Fibroblast of skin of abdomen (primary cell): Measurements from ENCODE around the gene ETS2.

ENCODE experiments used
- DNase-seq: peaks from one replicate; pipeline ENCODE4 v3.0.0-alpha.2; 2013

Gene ETS2

DNA sequence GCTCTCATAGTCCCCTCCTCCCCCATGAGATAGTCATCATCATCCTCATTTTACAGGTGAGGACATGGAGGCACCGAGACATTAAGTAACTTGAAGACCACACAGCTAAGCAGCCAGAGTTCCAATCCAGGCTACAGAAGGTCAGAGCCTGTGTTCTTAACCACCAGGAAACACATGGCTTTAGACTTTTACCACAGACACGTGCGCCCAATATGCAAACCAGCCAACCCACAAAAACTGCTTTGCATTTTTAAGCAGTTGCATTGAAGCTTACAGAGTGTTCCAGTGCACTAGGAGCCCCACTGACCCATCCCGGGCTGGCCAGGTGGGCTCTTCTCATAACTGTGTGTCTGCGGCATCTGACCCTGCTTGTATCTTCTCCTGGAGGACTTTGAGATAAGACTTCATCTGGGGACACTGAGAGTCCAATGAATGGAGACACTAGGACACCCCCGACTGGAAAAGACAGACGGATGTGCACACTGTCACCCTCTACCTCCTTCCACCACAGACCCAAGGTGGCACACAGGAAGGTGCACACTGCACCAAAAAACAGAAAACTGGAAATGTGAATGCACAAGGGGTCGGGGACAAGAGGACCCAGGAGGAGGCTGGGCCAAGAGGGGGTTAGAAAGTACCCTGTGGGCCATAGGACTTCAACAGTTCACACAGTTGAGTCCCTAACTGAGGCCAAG lies 56.4 kb downstream of the ETS2 start:
- DNase-seq = peak; percentile 72

DNA sequence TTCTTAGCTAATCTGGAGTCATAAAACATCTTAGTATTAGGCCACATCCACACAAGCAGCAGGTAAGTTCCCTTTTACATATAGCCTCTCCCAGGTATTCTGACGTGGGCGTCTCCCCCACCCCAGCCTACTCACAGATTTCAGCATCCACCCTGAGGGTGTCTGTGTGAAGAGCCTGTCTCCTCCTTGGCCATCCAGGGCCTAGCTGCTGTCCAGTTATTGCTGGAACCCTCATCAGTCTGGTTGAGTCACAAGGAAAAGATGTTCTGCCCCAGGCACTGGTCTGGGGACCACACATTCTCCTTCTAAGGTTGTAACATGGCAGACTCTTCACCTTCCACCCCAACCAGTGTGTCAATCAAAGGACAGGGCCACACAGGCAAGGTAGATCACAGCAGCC lies 57.6 kb downstream of the ETS2 start:
- no peak for DNase-seq

DNA sequence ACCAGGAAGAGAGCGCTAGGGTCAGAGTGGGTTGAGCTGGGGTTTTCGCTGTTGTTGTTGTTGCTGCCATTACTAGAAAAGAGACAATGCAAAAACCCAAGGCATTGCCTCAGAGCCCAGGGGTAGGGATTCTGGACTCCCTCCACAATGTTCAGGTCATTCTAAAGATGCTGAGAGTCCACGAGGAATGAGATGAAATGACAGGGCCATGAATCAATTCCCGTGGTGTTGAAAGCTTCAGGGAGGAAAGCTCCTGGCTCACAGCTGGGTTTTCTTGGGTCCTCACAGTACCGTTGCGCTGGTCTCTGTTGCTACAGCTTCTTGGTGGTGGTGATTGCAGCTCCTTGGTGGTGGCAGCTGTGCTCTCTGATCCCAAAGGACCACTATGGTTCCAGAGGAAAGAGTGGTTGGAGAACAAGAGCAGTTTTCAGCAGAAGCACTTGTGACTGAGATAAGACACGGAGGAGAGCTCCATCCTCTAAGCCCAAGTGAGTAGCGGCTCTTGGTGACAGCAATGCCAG lies 58.2 kb downstream of the ETS2 start:
- peak; percentile 25 for DNase-seq

- no peak for DNase-seq
Observed at GRCh38 chr21:38864964-38865363, 59.2 kb downstream of the ETS2 start.

- DNase-seq = no peak
Observed at GRCh38 chr21:38869196-38869595, 63.5 kb downstream of the ETS2 start.

DNA sequence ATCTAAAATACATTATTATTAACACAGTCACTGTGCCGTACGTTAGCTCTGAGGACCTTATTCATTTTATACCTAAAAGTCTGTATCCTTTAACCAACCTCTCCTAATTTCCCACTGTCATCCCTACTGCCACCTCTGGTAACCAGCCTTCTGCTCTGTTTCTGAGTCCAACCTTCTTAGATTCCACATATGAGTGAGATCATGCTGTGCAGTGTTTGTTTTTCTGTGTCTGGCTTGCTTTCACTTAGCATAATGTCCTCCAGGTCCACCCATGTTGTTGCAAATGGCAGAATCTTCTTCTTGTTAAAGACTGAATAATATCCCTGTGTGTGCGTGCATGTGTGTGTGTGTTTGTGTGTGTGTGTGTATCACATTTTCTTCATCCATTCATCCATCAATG lies 64.2 kb downstream of the ETS2 start:
- DNase-seq = no peak
